Muscle layer of duodenum (tissue), 2 donors: Measurements from ENCODE around the gene NCK2.
A peak's percentile ranks its signal among the peaks of the same experiment; 100 is the strongest.

Experiments
- H3K27ac ChIP-seq: one replicate; pipeline ENCODE4 v1.7.0; 2013; ENCODE audit warnings: mild to moderate bottlenecking, low read length
- H3K27me3 ChIP-seq: one replicate; pipeline ENCODE4 v1.7.0; 2013; ENCODE audit warnings: low read depth, mild to moderate bottlenecking, control low read depth, low read length
- H3K36me3 ChIP-seq, 2 donors: one replicate each; pipeline ENCODE4 v1.7.0; 2013; ENCODE audit warnings: low read length in 2 of 2, control low read depth in 1 of 2, mild to moderate bottlenecking in 1 of 2; ENCODE audit not compliant: insufficient read depth in 2 of 2, control insufficient read depth in 1 of 2
- H3K4me1 ChIP-seq, 2 donors: one replicate each; pipeline ENCODE4 v1.7.0; 2013; ENCODE audit warnings: low read length in 2 of 2, mild to moderate bottlenecking in 2 of 2, control low read depth in 1 of 2, moderate library complexity in 1 of 2; ENCODE audit not compliant: insufficient read depth in 2 of 2, control insufficient read depth in 1 of 2
- H3K4me3 ChIP-seq, 2 donors: one replicate each; pipeline ENCODE4 v1.7.0; 2013; ENCODE audit warnings: low read length in 2 of 2, low read depth in 1 of 2, mild to moderate bottlenecking in 1 of 2
- H3K9me3 ChIP-seq, 2 donors: one replicate each; pipeline ENCODE4 v1.7.0; 2013; ENCODE audit warnings: low read length in 2 of 2, control low read depth in 1 of 2, mild to moderate bottlenecking in 1 of 2; ENCODE audit not compliant: control insufficient read depth in 1 of 2
- donor health status: healthy.

NCK2 gene

DNA sequence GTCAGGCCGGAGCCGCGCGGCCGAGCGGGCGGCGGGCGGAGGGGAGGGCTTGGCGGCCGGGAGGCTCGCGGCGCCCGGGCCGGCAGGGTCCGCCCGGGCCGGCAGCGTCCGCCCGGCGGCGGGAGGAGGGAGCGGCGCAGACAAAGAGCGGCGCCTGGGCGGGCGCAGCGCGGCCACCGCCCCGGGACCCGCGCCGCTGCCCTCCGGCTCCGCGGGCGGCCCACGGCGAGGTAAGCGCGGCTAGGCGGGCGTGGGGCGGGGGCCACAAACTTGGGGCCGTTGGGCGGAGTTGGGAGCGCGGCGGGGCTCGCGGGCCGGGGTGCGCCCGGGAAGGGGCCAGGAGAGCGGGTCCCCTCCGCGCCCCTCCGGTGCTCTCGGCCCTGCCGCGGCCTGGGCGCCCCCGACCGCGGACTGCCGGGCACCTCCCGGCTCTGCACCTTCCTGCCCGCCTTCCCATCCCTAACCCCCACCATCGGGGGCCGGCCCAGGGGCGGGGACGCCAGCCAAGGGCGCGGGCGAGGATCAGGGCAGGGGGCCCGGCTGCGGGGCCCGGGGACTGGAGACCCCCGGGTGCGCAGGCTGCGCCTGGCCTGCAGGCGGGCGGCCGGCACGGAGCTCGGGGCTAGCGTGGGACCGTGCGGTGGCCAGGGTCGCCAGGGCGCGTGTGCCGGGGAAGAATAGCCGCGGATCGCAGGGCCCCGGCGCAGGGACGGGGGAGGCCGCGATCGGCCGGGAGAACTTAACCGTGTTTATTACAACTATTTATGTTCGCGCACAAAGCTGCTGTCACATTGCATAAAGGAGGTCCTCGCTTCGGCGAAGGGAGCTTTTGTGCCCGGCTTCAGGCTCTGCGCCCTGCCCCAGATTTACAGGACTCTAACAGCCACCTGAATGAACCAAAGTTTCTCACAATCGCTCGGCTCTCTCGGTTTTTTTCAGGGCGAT, at the start of gene NCK2:
TSS of gene NCK2 (plus strand) at position 4 of the 945 bp plus-strand sequence. CDS start 110,152 bp downstream, outside the sequence.
- no peaks in the 10 kb centered on the region for H3K36me3 ChIP-seq
- H3K27me3 ChIP-seq: no peaks in the 10 kb centered on the region
- peak within 1 kb of the TSS; percentile 88 for H3K27ac ChIP-seq
- H3K4me3 ChIP-seq: peak within 1 kb of the TSS; percentile 82 to 86
- H3K9me3 ChIP-seq: no peaks in the 10 kb centered on the region
- peaks cover 19 to 32% of the 10 kb centered on the region in 2 donors for H3K4me1 ChIP-seq

DNA sequence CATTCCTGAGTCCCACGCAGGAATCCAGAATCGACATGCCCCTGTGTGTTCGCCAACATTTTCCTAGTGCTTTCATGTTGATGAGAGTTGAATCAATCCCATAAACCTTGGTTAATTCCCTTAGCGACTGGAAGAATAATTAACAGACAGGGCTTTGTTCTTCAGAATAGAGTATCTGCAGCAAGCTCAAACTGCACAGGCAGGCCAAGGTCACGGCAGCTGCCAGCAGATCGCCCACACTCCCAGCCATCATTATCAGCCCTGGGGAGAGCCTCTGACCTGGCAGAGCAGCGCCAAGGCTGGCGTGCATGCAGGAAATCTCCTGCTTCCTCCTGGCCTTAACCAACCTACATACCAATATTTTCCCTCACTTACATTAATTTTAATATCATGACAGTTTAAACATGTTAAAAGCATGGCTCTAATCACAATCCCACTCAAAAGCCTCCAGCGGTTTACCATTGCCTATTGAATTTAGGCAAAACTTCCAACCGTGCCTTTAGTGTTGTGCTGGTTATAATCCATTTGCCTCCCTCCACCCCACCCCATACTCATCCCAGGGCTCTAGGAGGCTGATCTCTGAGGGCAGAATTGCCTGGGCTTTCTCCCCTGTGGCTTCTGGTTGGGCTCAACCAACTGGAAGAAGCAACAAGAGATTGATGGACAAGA, 46.8 kb upstream of the NCK2 start:
- H3K27me3 ChIP-seq: no peaks in the 10 kb centered on the region

DNA sequence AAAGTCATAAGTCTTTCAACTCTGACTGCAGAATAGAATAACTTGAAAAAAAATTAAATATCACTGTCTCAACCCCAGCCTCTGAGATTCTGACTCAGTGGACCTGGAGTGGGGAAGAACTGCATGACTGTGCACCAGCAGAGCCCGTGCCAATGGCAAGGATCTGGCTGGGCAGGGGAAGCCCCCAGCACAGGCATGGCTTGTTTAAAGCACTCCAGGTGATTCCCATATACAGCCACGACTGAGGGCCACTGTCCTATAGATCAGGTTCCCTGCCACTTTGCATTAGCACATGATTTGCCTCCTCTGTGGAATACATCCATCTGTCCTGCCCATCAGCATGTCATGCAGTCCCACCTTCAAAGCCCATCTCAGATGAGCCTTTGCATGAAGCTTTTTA, 45.9 kb upstream of the NCK2 start:
- Histone ChIP-seq H3K4me1 (peaks cover 0 to 3% of the 10 kb centered on the region in 2 donors), H3K36me3 (no peaks in the 10 kb centered on the region), H3K9me3 (no peaks in the 10 kb centered on the region), H3K27me3 (no peaks in the 10 kb centered on the region), H3K4me3 (no peak overlapping the region), H3K27ac (no peak overlapping the region)

More for the DNA sequence above, 46.8 kb upstream of the NCK2 start:
- Histone ChIP-seq H3K4me3 (no peak overlapping the region), H3K36me3 (no peaks in the 10 kb centered on the region), H3K4me1 (peaks cover 0 to 3% of the 10 kb centered on the region in 2 donors), H3K9me3 (no peaks in the 10 kb centered on the region), H3K27ac (no peak overlapping the region)

DNA sequence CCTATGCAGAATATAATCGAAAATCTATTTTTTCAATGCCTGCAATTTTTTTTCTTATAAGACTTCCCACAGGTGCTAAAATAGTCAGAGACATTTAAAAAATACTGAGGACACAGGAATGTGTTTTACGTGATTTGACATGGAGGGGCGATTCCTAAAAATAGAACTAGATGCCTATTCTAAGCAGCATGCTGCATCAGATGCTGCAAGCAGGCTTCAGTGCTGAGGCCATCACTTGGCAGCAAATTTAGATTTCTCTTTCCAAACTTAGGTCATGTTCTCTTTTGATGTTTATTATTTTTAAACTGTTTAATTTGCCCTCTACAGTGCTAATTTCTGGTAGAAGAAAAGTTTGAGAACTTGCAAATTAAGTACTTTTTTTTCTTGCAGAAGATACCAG, 43.7 kb upstream of the NCK2 start:
- H3K27me3 ChIP-seq: no peaks in the 10 kb centered on the region

DNA sequence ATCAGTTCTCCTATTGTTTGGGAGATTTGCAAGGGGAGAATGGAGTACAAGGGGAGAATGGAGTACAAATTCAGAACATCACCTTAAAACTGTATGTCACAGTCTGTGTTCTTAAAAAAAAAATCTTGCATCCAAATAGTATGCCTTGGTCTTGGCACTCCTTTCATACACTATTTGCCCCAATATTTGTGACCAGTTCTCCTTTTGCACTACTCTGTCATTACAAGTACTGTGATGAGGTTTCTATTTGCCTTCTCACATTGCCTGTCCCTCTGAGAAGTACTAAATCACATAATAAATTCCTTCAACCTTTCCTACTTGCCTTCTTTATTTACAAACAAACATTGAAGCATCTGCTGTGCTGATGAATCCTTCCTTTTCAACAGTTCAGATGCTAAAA, 36.0 kb upstream of the NCK2 start:
- no peaks in the 10 kb centered on the region for H3K4me1 ChIP-seq
- no peak overlapping the region for H3K27ac ChIP-seq
- H3K4me3 ChIP-seq: no peak overlapping the region
- H3K36me3 ChIP-seq: no peaks in the 10 kb centered on the region
- H3K9me3 ChIP-seq: no peaks in the 10 kb centered on the region
- no peaks in the 10 kb centered on the region for H3K27me3 ChIP-seq

More for the DNA sequence above, 43.7 kb upstream of the NCK2 start:
- Histone ChIP-seq H3K9me3 (no peaks in the 10 kb centered on the region), H3K27ac (no peak overlapping the region), H3K4me3 (no peak overlapping the region), H3K36me3 (no peaks in the 10 kb centered on the region), H3K4me1 (peaks cover 0 to 3% of the 10 kb centered on the region in 2 donors)

DNA sequence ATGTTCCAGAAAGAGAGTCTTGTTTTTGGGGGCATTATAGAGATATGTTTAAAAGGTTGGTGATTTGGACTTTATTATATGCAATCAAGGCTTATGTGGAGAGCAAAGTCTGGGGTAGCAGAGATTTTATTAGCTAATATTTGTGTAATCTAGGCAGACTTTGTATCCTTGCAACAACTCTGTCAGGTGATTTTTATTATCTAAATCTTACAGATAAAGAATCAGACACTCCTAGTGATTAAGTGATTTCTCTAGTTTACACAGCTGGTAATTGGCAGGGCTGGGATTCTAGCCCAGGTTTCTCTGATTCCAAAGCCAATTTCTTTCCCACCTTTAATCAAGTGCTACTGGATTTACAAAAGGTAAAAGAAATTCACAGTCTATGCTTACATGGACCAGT, 33.3 kb upstream of the NCK2 start:
- no peaks in the 10 kb centered on the region for H3K4me1 ChIP-seq
- no peaks in the 10 kb centered on the region for H3K36me3 ChIP-seq
- H3K27me3 ChIP-seq: no peaks in the 10 kb centered on the region
- no peak overlapping the region for H3K4me3 ChIP-seq
- no peaks in the 10 kb centered on the region for H3K9me3 ChIP-seq
- no peak overlapping the region for H3K27ac ChIP-seq

DNA sequence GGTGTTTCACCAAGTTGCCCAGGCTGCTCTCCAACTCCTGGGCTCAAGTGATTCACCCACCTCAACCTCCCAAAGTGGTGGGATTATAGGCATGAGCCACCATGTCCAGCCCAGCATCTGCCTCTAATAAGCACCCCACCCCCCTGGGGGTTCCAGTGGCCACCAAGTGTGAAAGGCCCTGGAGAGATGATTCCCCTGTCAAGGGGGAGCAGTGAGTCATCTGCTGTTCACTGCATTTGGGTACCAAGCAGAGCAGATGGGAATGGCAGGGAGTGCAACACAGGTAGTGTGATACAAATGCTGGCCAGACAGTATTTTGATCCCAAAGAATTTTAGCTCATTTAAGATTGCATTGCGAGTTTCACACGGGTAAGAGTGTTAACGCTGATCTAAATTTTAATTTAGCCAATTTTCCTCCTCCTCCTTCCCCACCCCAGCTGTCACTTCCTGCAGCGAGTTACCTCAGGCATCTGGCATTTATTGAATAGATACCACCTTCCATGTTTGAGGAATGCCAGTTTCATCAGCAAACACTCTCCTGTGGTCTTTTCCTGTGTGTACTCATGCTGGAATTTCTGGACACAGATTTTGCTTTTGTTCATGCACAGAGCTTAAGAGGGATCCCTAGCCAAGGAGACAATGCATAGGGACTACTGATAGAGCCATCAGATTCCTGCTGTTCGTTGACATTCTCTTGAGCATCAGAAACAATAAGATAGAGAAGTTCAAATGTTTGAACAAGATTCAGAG, 32.4 kb upstream of the NCK2 start:
- H3K4me1 ChIP-seq: no peaks in the 10 kb centered on the region
- H3K4me3 ChIP-seq: no peak overlapping the region
- H3K9me3 ChIP-seq: no peaks in the 10 kb centered on the region
- no peaks in the 10 kb centered on the region for H3K36me3 ChIP-seq
- H3K27me3 ChIP-seq: no peaks in the 10 kb centered on the region
- no peak overlapping the region for H3K27ac ChIP-seq

DNA sequence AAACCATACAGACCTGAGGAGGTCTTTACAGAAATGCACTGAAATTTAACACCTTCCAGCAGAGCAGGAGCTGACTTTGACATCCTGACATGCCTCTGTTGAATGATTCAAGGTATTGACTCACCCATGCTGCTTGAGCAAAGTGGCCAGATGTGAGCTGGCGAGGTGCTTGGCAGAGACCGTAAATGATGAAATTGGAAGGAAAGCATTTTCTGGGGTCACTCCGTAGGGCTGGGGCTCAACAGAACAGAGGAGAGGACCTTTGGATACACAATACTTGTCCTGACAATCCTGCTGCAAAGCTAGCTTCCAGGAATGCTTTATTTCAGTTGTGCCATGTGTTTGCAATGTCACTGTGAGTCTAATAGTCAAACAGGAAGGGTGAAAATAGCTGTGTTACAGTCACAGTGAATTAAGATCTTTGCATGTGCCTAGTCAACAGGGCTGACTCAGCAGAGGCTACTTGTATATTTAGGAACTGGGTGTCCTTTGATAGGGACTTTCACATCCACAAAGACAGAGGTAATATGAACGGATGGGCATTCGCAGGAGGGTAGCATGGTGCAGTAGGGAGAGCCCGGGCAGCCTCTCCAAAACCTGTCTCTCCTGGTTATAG, 31.6 kb upstream of the NCK2 start:
- no peaks in the 10 kb centered on the region for H3K9me3 ChIP-seq
- H3K4me1 ChIP-seq: no peaks in the 10 kb centered on the region
- no peaks in the 10 kb centered on the region for H3K36me3 ChIP-seq
- no peaks in the 10 kb centered on the region for H3K27me3 ChIP-seq
- no peak overlapping the region for H3K4me3 ChIP-seq
- no peak overlapping the region for H3K27ac ChIP-seq

DNA sequence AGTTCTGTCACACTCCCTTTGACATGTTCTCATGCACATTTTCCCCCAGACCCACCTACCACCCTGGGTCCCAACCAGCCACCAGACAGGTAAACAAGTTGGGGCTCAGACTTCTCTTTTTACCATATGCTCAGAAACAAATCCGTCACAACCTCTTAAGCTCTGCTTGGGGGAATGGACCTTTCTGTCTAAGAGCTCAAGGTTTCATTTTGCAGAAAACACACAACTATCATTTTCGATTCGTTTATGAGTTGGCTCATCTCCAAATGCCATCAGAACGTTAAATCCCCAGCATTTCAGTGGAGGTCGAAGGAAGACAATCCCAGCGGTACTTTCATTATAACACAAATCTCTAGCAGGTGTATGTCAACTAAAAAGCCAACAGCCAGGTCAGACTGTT, 30.6 kb upstream of the NCK2 start:
- no peaks in the 10 kb centered on the region for H3K9me3 ChIP-seq
- H3K4me1 ChIP-seq: no peaks in the 10 kb centered on the region
- H3K4me3 ChIP-seq: no peak overlapping the region
- H3K36me3 ChIP-seq: no peaks in the 10 kb centered on the region
- no peak overlapping the region for H3K27ac ChIP-seq
- no peaks in the 10 kb centered on the region for H3K27me3 ChIP-seq

DNA sequence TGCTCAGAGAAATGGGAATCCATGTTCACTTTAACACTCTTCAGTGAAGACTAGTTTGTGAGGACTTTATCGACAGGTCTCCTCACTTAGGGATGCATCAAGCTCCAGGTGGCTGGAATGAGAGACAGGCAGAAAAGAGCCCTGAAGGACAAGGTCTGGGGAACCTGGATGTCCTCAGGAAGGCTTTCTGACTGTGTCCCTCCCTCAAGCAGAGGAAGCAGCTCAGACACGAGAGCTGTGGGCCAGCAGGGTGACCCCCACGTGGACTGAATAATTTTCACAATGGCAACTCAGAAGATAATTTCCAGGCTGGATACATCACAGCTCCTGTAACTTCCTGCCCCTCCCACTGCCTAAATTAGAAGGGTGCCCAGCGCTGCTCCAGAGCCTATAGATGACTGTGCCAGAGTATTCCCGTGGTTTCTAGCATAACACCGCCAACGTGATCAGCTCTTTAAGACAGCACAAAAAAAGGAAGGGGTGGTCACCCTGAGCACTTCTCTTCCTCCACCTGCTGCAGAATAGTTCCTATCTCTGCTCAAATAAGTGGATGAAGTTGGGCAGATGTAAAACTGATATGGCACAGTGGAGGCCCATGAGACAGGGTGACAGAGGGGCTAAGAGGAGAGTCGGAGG, 25.7 kb upstream of the NCK2 start:
- Histone ChIP-seq H3K36me3 (no peaks in the 10 kb centered on the region), H3K9me3 (no peaks in the 10 kb centered on the region), H3K4me1 (no peaks in the 10 kb centered on the region), H3K27ac (no peak overlapping the region), H3K27me3 (no peaks in the 10 kb centered on the region), H3K4me3 (no peak overlapping the region)
